Thyroid gland (tissue), 4 donors: ENCODE measurements around the gene AARS2. TPM values are rescaled to one million over a fixed set of nuclear protein-coding genes. Genes with fewer than 3 reads are reported as not detected.
"Not testable (repeated sequence)": the region's sequence is repeated elsewhere in the genome, so short reads cannot be mapped to it uniquely, and the experiment has no call there.

ENCODE experiments used
- DNase-seq, 2 donors: peaks; one replicate each; pipeline ENCODE4 v3.0.0-alpha.2; 2019
- H3K27ac ChIP-seq, 3 donors: fragments of 200-600 bp; sonication (generic); 1 replicate in 2 of 3; 2 replicates in 1 of 3; pipeline ENCODE4 v1.5.1; 2016 to 2019; ENCODE audit warnings: mild to moderate bottlenecking in 1 of 3, moderate library complexity in 1 of 3
- H3K27me3 ChIP-seq: fragments of 200-600 bp; sonication (generic); one replicate; pipeline ENCODE4 v1.5.1; 2019
- H3K36me3 ChIP-seq, 2 donors: fragments of 200-600 bp; sonication (generic); one replicate each; pipeline ENCODE4 v1.5.1; 2016 to 2019
- H3K4me1 ChIP-seq, 2 donors: fragments of 200-600 bp; sonication (generic); one replicate each; pipeline ENCODE4 v1.5.1; 2017 to 2019
- H3K4me3 ChIP-seq, 3 donors: fragments of 200-600 bp; sonication (generic); replicated peaks in 1 of 3; 1 replicate in 2 of 3; 2 replicates in 1 of 3; pipeline ENCODE4 v1.5.1; 2016; ENCODE audit warnings: mild to moderate bottlenecking in 1 of 3
- H3K9me3 ChIP-seq: fragments of 200-600 bp; sonication (generic); one replicate; pipeline ENCODE4 v1.5.1; 2017
- POLR2A ChIP-seq, 2 donors: fragments of 450-650 bp; IDR thresholded peaks; one replicate each; pipeline ENCODE4 v1.6.1; 2017; ENCODE audit warnings: antibody characterized with exemption in 2 of 2, mild to moderate bottlenecking in 2 of 2, moderate library complexity in 1 of 2
- WGBS, 2 donors: methylation state at CpG; one replicate each; pipeline ENCODE4 v1.1.5; 2017; 5-methylcytosine and 5-hydroxymethylcytosine counted together
- intact Hi-C: fragments of 100-400 bp; cut with DNase I; formaldehyde crosslinking; loops from one replicate; pipeline ENCODE4 v1.15.1; 2023
- total RNA-seq, 4 donors: library from RNA; depleted of rRNA; stranded (reverse); fragments of >200 nt; gene quantifications; one replicate each; pipeline ENCODE4 v1.2.3, GENCODE V29; 2016
- TF ChIP-seq, protein P1 (sequence below), 6 experiments: fragments of 200-600 bp in 3 of 6; fragments of 450-650 bp in 3 of 6; sonication (generic) in 3 of 6; IDR thresholded peaks; one replicate each; pipeline ENCODE4 v1.5.1; 2016 to 2019; ENCODE audit warnings: antibody characterized with exemption in 6 of 6, mild to moderate bottlenecking in 2 of 6, inconsistent platforms in 1 of 6, moderate library complexity in 1 of 6

Gene AARS2
- total RNA-seq, 4 donors from 2014 or later = 9.7 to 18.0 (median 14.2) TPM

GRCh38 chr6:44316481-44316880, 3.3 kb upstream of the AARS2 start:
- intact Hi-C loops = no loop called here
- H3K36me3 ChIP-seq = no peaks in the 10 kb centered on the region
- H3K27me3 ChIP-seq = no peaks in the 10 kb centered on the region
- TF ChIP-seq, protein P1, sequence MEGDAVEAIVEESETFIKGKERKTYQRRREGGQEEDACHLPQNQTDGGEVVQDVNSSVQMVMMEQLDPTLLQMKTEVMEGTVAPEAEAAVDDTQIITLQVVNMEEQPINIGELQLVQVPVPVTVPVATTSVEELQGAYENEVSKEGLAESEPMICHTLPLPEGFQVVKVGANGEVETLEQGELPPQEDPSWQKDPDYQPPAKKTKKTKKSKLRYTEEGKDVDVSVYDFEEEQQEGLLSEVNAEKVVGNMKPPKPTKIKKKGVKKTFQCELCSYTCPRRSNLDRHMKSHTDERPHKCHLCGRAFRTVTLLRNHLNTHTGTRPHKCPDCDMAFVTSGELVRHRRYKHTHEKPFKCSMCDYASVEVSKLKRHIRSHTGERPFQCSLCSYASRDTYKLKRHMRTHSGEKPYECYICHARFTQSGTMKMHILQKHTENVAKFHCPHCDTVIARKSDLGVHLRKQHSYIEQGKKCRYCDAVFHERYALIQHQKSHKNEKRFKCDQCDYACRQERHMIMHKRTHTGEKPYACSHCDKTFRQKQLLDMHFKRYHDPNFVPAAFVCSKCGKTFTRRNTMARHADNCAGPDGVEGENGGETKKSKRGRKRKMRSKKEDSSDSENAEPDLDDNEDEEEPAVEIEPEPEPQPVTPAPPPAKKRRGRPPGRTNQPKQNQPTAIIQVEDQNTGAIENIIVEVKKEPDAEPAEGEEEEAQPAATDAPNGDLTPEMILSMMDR (IDR thresholded peaks at IDR 0.05) = no peak
- TF ChIP-seq POLR2A (IDR thresholded peaks at IDR 0.05) = no peak
- 81 to 90% methylated on average over 11 to 12 of the region's 12 CpGs for WGBS, 2 donors
- H3K4me1 ChIP-seq = peaks cover 6 to 7% of the 10 kb centered on the region in 2 donors
- H3K27ac ChIP-seq = no peak overlapping the region
- H3K9me3 ChIP-seq = no peaks in the 10 kb centered on the region
- no peak for DNase-seq
- H3K4me3 ChIP-seq = no peak overlapping the region

GRCh38 chr6:44315951-44316350, 2.8 kb upstream of the AARS2 start:
- no peak for TF ChIP-seq POLR2A (IDR thresholded peaks at IDR 0.05)
- TF ChIP-seq, protein P1 (IDR thresholded peaks at IDR 0.05) = no peak
- H3K9me3 ChIP-seq = no peaks in the 10 kb centered on the region
- WGBS, 2 donors = 76 to 83% methylated on average over 5 of the region's 5 CpGs
- no peak overlapping the region for H3K4me3 ChIP-seq
- DNase-seq = no peak
- H3K27ac ChIP-seq = no peak overlapping the region
- peaks cover 0 to 1% of the 10 kb centered on the region in 2 donors for H3K36me3 ChIP-seq
- intact Hi-C loops = no loop called here
- H3K27me3 ChIP-seq = no peaks in the 10 kb centered on the region
- peaks cover 6 to 7% of the 10 kb centered on the region in 2 donors for H3K4me1 ChIP-seq

- Histone ChIP-seq H3K9me3 (no peaks in the 10 kb centered on the region), H3K4me1 (peaks cover 6 to 7% of the 10 kb centered on the region in 2 donors), H3K27ac (no peak overlapping the region), H3K27me3 (no peaks in the 10 kb centered on the region), H3K4me3 (no peak overlapping the region), H3K36me3 (peaks cover 0 to 4% of the 10 kb centered on the region in 2 donors)
- no peak for TF ChIP-seq POLR2A (IDR thresholded peaks at IDR 0.05)
- TF ChIP-seq, protein P1 (IDR thresholded peaks at IDR 0.05) = no peak
- 77 to 79% methylated on average over 3 of the region's 3 CpGs for WGBS, 2 donors
- intact Hi-C loops = no loop called here
- DNase-seq = no peak
These were observed 2.4 kb upstream of the AARS2 start for GRCh38 chr6:44315516-44315915.

DNA sequence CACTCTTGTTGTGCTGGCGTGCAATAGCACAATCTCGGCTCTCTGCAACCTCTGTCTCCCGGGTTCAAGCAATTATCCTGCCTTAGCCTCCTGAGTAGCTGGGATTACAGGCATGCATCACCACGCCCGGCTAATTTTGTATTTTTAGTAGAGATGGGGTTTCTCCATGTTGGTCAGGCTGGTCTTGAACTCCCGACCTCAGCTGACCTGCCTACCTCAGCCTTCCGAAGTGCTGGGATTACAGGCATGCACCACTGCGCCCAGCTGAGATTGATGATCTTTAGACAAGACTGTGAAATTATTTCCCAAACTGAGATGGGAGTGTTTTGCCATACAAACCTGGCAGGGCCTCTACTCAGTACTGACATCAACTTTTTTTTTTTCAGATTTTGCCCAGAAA, 1.5 kb upstream of the AARS2 start:
- H3K36me3 ChIP-seq = peaks cover under 1 to 13% of the 10 kb centered on the region in 2 donors
- H3K4me3 ChIP-seq, H3K27me3 ChIP-seq, H3K9me3 ChIP-seq, H3K4me1 ChIP-seq, intact Hi-C loops, H3K27ac ChIP-seq, DNase-seq: not testable (repeated sequence)
- WGBS, 2 donors = 86 to 91% methylated on average over 8 of the region's 8 CpGs

GRCh38 chr6:44311767-44312166, 1.4 kb downstream of the AARS2 start:
- WGBS, 2 donors = 75 to 85% methylated on average over 3 of the region's 3 CpGs
- TF ChIP-seq, protein P1 (IDR thresholded peaks at IDR 0.05) = no peak
- no peak for TF ChIP-seq POLR2A (IDR thresholded peaks at IDR 0.05)
- peaks cover 6 to 7% of the 10 kb centered on the region in 2 donors for H3K4me1 ChIP-seq
- H3K4me3 ChIP-seq = no peak overlapping the region
- peaks cover 7 to 22% of the 10 kb centered on the region in 2 donors for H3K36me3 ChIP-seq
- intact Hi-C loops = no loop called here
- no peaks in the 10 kb centered on the region for H3K9me3 ChIP-seq
- H3K27me3 ChIP-seq = no peaks in the 10 kb centered on the region
- DNase-seq = no peak
- no peak overlapping the region for H3K27ac ChIP-seq

DNA sequence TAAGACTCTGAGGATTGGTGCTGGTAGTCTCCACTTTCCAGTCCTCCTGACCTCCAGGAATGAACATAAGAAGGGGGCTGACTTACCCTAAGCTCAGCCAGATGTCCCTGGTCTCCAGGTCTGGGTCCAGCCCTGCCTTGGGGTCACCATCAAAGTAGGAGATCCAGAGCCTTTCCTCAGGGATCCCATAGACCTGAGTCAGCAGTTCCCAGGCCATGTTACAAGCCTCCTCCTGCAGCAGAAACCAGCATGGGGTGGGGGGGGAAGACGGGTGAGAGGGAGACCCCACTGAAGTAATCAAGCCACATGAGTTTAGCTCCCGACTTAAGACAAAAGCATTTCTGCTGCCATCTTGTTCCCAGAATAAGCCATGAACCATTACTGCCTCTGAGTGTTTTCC, 1.8 kb downstream of the AARS2 start:
- no peaks in the 10 kb centered on the region for H3K9me3 ChIP-seq
- H3K27ac ChIP-seq = no peak overlapping the region
- no peak overlapping the region for H3K4me3 ChIP-seq
- H3K4me1 ChIP-seq = peaks cover 6 to 7% of the 10 kb centered on the region in 2 donors
- 53 to 75% methylated on average over 2 of the region's 2 CpGs for WGBS, 2 donors
- DNase-seq = no peak
- H3K27me3 ChIP-seq = no peaks in the 10 kb centered on the region
- intact Hi-C loops = no loop called here
- H3K36me3 ChIP-seq = peaks cover 7 to 24% of the 10 kb centered on the region in 2 donors
- no peak for TF ChIP-seq POLR2A (IDR thresholded peaks at IDR 0.05)
- TF ChIP-seq, protein P1 (IDR thresholded peaks at IDR 0.05) = no peak
